ENCODE measurements around the gene PRTG.

- TF ChIP-seq POLR2A (IDR thresholded peaks at IDR 0.05; ENCODE audit: low read depth, low read length) (no peak), TAF1 (IDR thresholded peaks at IDR 0.05; ENCODE audit: low read depth, low read length) (no peak)
These were observed 90.0 kb downstream of the PRTG start for GRCh38 chr15:55652909-55653495.
